Lung microvascular endothelial cell (primary cell): Measurements from ENCODE around the gene XG. TPM values are rescaled to one million over a fixed set of nuclear protein-coding genes. Genes with fewer than 3 reads are reported as not detected.

Experiments
- DNase-seq, 2 donors: peaks; one replicate each; pipeline versions ENCODE4 v3.0.0 to v3.0.0-alpha.2; 2010; ENCODE audit warnings: low read depth in 2 of 2
- total RNA-seq: library from RNA; depleted of rRNA; stranded (reverse); fragments of >200 nt; gene quantifications from 2 replicates; pipeline ENCODE4 v1.2.1, GENCODE V29; 2014

The XG gene
- total RNA-seq, 1 donor from 2014 or later, result not detected

- peak; percentile 44 to 72 for DNase-seq
These were observed 67.7 kb downstream of the XG start for GRCh38 chrX:2819345-2820135.

GRCh38 chrX:2820136-2820771 is 68.4 kb downstream of the XG start:
- DNase-seq, result peak; percentile 43 to 92

- no peak for DNase-seq
These were observed 72.1 kb downstream of the XG start for GRCh38 chrX:2823795-2824386.

- no peak for DNase-seq
These were observed 73.0 kb downstream of the XG start for GRCh38 chrX:2824886-2825285.

- no peak for DNase-seq
These were observed 76.6 kb downstream of the XG start, which contains the start of gene GYG2 for GRCh38 chrX:2828344-2828958. TSS of gene GYG2 (plus strand) at chrX:2828930. CDS start at chrX:2830189, 1,259 bp downstream.

GRCh38 chrX:2828959-2829411 is 77.1 kb downstream of the XG start:
- DNase-seq, result no peak

GRCh38 chrX:2829469-2830246 is 77.8 kb downstream of the XG start:
- no peak for DNase-seq

GRCh38 chrX:2831471-2832228 is 79.8 kb downstream of the XG start:
- no peak for DNase-seq

GRCh38 chrX:2837961-2838360 is 86.1 kb downstream of the XG start:
- no peak for DNase-seq

GRCh38 chrX:2840961-2841360 is 89.1 kb downstream of the XG start:
- no peak for DNase-seq

- no peak for DNase-seq
These were observed 89.7 kb downstream of the XG start for GRCh38 chrX:2841537-2841936.

- no peak for DNase-seq
These were observed 95.2 kb downstream of the XG start for GRCh38 chrX:2846992-2847391.

GRCh38 chrX:2848871-2849301 is 97.0 kb downstream of the XG start:
- DNase-seq, result no peak

GRCh38 chrX:2854918-2855317 is 103.1 kb downstream of the XG start:
- no peak for DNase-seq

GRCh38 chrX:2855761-2856160 is 103.9 kb downstream of the XG start:
- DNase-seq, result no peak

GRCh38 chrX:2857566-2857965 is 105.7 kb downstream of the XG start:
- no peak for DNase-seq

- no peak for DNase-seq
These were observed 107.5 kb downstream of the XG start for GRCh38 chrX:2859197-2859797.

- no peak for DNase-seq
These were observed 110.6 kb downstream of the XG start for GRCh38 chrX:2862404-2862803.

GRCh38 chrX:2863646-2864045 is 111.8 kb downstream of the XG start:
- no peak for DNase-seq
